ENCODE measurements around the gene GPR25.

DNA sequence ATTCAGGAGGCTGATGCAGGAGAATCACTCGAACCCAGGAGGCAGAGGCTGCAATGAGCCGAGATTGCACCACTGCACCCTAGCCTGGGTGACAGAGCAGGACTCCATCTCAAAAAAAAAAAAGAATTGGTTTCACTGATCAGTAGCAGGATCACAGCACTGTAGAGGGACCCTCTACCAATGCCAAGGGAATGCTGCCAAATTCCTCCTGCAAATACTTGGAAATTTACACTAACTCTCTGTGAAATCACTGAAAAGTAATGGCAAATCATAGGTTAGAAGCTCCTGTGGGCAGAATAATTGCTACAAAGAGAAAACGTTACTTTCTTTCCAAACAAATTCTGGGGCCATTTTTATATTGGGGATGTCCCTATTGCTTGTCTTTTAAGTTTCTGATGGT, 6.7 kb upstream of the GPR25 start:
- TF ChIP-seq CTCF (IDR thresholded peaks at IDR 0.05; ENCODE audit: low read depth, low read length, poor library complexity, severe bottlenecking) (no peak), EZH2phosphoT487 (IDR thresholded peaks at IDR 0.05; ENCODE audit: borderline replicate concordance, low read length) (no peak)

Measured in DOHH2 (cell line).